Endothelial cell of umbilical vein (primary cell): ENCODE data around the gene FAM163A. TPM values are rescaled to one million over a fixed set of nuclear protein-coding genes. Genes with fewer than 3 reads are reported as not detected.

Experiments
- BruUV-seq: library from RNA; stranded (reverse); fragments of 400-500 nt; replicated peaks from 2 replicates; lab custom pipeline; 2021; lab: Mats Ljungman, UMichigan
- CTCF ChIA-PET: fragments of 300-600, 350-600 bp; sonication (Branson Sonifier 250); formaldehyde crosslinking; loops from one replicate; lab custom pipeline; 2021; ENCODE audit warnings: antibody characterized with exemption, inconsistent platforms; lab: Charles Lee
- POLR2A ChIA-PET: fragments of 300-600, 350-600 bp; sonication (Branson Sonifier 250); formaldehyde crosslinking; loops from one replicate; lab custom pipeline; 2021; ENCODE audit warnings: antibody characterized with exemption, inconsistent platforms; lab: Charles Lee
- DNase-seq: peaks from one replicate; pipeline ENCODE4 v3.0.0-alpha.2; 2011; ENCODE audit warnings: low read depth, low spot score
- FAIRE-seq: peaks from 2 replicates; lab custom pipeline; 2011; peaks lifted over from hg19 to GRCh38; lab: Jason Lieb, UNC
- H2AFZ ChIP-seq: 2 replicates; pipeline ENCODE4 v1.6.0; 2012; ENCODE audit warnings: low read depth, low read length, control low read depth, inconsistent platforms
- H3K27ac ChIP-seq: 2 replicates; pipeline ENCODE4 v1.5.1; 2011; ENCODE audit warnings: low read depth, mild to moderate bottlenecking, control low read depth, low read length, moderate library complexity; ENCODE audit not compliant: insufficient read depth
- H3K27me3 ChIP-seq, 2 experiments: 2 replicates each; pipeline versions ENCODE4 v1.6.0 to v1.6.1; 2011; ENCODE audit warnings: low read length in 2 of 2, mixed read lengths in 1 of 2; ENCODE audit not compliant: control insufficient read depth in 2 of 2, insufficient read depth in 2 of 2
- H3K36me3 ChIP-seq, 2 experiments: 2 replicates in 1 of 2; 3 replicates in 1 of 2; pipeline ENCODE4 v1.5.1; 2011; ENCODE audit warnings: low read length in 2 of 2, mild to moderate bottlenecking in 1 of 2, moderate library complexity in 1 of 2; ENCODE audit not compliant: control insufficient read depth in 2 of 2, insufficient read depth in 2 of 2; ENCODE audit errors: extremely low read depth in 1 of 2
- H3K4me1 ChIP-seq: 3 replicates; pipeline ENCODE4 v1.5.1; 2011; ENCODE audit warnings: mild to moderate bottlenecking, low read length; ENCODE audit not compliant: control insufficient read depth, insufficient read depth; ENCODE audit errors: extremely low read depth
- H3K4me2 ChIP-seq: 2 replicates; pipeline ENCODE4 v1.6.1; 2011; ENCODE audit warnings: low read length, control low read depth, mixed read lengths; ENCODE audit not compliant: insufficient read depth
- H3K4me3 ChIP-seq, 3 experiments: fragments of 200-600 bp in 1 of 3; sonication (generic), shearing (Covaris generic) in 1 of 3; replicated peaks in 1 of 3; 2 replicates each; pipeline ENCODE4 v1.5.1; 2011 to 2016; ENCODE audit warnings: control low read depth in 3 of 3, low read length in 3 of 3, mild to moderate bottlenecking in 2 of 3, inconsistent platforms in 1 of 3, low read depth in 1 of 3, moderate library complexity in 1 of 3; ENCODE audit not compliant: insufficient read depth in 1 of 3
- H3K79me2 ChIP-seq: 2 replicates; pipeline ENCODE4 v1.6.0; 2012; ENCODE audit warnings: low read length, inconsistent platforms; ENCODE audit not compliant: control insufficient read depth, insufficient read depth
- H3K9ac ChIP-seq: replicated peaks from 2 replicates; pipeline ENCODE3; 2011; ENCODE audit warnings: low read length, control low read depth; ENCODE audit not compliant: insufficient read depth; ENCODE audit errors: extremely low read depth
- H3K9me1 ChIP-seq: replicated peaks from 3 replicates; pipeline ENCODE4 v1.6.0; 2011; ENCODE audit warnings: mild to moderate bottlenecking, low read length; ENCODE audit not compliant: control insufficient read depth, insufficient read depth; ENCODE audit errors: extremely low read depth
- H3K9me3 ChIP-seq: replicated peaks from 2 replicates; pipeline ENCODE4 v1.5.1; 2012; ENCODE audit warnings: low read length, inconsistent platforms; ENCODE audit not compliant: control insufficient read depth, insufficient read depth
- H4K20me1 ChIP-seq: replicated peaks from 2 replicates; pipeline ENCODE3; 2011; ENCODE audit warnings: mild to moderate bottlenecking, low read length; ENCODE audit not compliant: control insufficient read depth, insufficient read depth; ENCODE audit errors: extremely low read depth
- CTCF ChIP-seq, 2 donors: IDR thresholded peaks; 1 replicate in 1 of 2; 2 replicates in 1 of 2; pipeline ENCODE4 v1.5.1; 2011; ENCODE audit warnings: low read length in 2 of 2, mild to moderate bottlenecking in 2 of 2, moderate library complexity in 2 of 2, control low read depth in 1 of 2, inconsistent platforms in 1 of 2, low read depth in 1 of 2; ENCODE audit not compliant: insufficient read depth in 1 of 2; ENCODE audit errors: extremely low read depth in 1 of 2
- EZH2 ChIP-seq: IDR thresholded peaks from 2 replicates; pipeline ENCODE4 v1.6.1; 2012; ENCODE audit warnings: borderline replicate concordance, low read depth, mild to moderate bottlenecking, moderate library complexity, low read length, inconsistent platforms; ENCODE audit not compliant: severe bottlenecking
- FOS ChIP-seq: IDR thresholded peaks from 2 replicates; pipeline ENCODE4 v1.6.1; 2011; ENCODE audit warnings: mild to moderate bottlenecking, low read length, moderate library complexity, borderline replicate concordance; ENCODE audit not compliant: insufficient read depth
- GATA2 ChIP-seq: IDR thresholded peaks from 2 replicates; pipeline ENCODE4 v1.7.0; 2011; ENCODE audit warnings: low read depth, mild to moderate bottlenecking, moderate library complexity, mixed read lengths, low read length; ENCODE audit not compliant: insufficient read length, insufficient read depth
- JUN ChIP-seq: IDR thresholded peaks from 2 replicates; pipeline ENCODE4 v1.6.1; 2011; ENCODE audit warnings: borderline replicate concordance, low read depth; ENCODE audit not compliant: insufficient read length, insufficient read depth
- MAX ChIP-seq: IDR thresholded peaks from 2 replicates; pipeline ENCODE4 v1.6.1; 2011; ENCODE audit not compliant: insufficient read depth, insufficient read length
- MYC ChIP-seq: IDR thresholded peaks from one replicate; pipeline ENCODE4 v1.6.1; 2011; ENCODE audit warnings: mild to moderate bottlenecking, low read depth, low read length
- POLR2A ChIP-seq: IDR thresholded peaks from 2 replicates; pipeline ENCODE4 v1.6.1; 2012; ENCODE audit warnings: low read depth, mild to moderate bottlenecking, control low read depth, low read length
- POLR2AphosphoS5 ChIP-seq: IDR thresholded peaks from 2 replicates; pipeline ENCODE4 v1.6.1; 2012; ENCODE audit warnings: low read depth, mild to moderate bottlenecking, control low read depth, low read length, moderate library complexity; ENCODE audit not compliant: insufficient read depth
- dilution Hi-C: fragments of 300-500 bp; cut with MboI; formaldehyde crosslinking; loops from one replicate; pipeline ENCODE4 v1.15.0; 2019; ENCODE audit warnings: low sequenced_read_pairs; ENCODE audit not compliant: extremely low pct_ligation_motif_present
- intact Hi-C: fragments of 100-400 bp; cut with micrococcal nuclease; formaldehyde crosslinking; loops from one replicate; pipeline ENCODE4 v1.10.0; 2022
- polyA plus RNA-seq, 4 experiments: library from polyadenylated mRNA; depleted of rRNA in 3 of 4; stranded (reverse) in 3 of 4; unstranded in 1 of 4; fragments of >200 nt; gene quantifications; 2 replicates each; pipeline versions ENCODE4 v1.2.1 to v1.2.3, GENCODE V29; 2011 to 2012; ENCODE audit warnings: missing spikeins in 1 of 4
- total RNA-seq: library from RNA; stranded (reverse); gene quantifications from 2 replicates; pipeline ENCODE4 v1.2.3, GENCODE V29; 2021

Gene FAM163A
- total and polyA plus RNA-seq, 2 donors (not counting 3 experiments of a cell fraction or from before 2014, with no cell fraction given) = not detected

- TF ChIP-seq JUN (no peak), GATA2 (no peak), MAX (no peak), CTCF (IDR thresholded peaks at IDR 0.05; ENCODE audit: extremely low read depth in 1 of 2, insufficient read depth in 1 of 2, low read depth in 1 of 2, low read length in 2 of 2) (no peak), FOS (no peak), MYC (no peak), EZH2 (no peak), POLR2A (no peak), POLR2AphosphoS5 (no peak)
- no peak overlapping the region for H3K9ac ChIP-seq
- H3K27ac ChIP-seq = no peak overlapping the region
- ChIA-PET CTCF (interaction anchor here (1.3 to 2.3 kb wide), 4 partner anchors 11 to 41 kb away, joined by 3 to 8 read pairs (median 5); no protein-coding TSS in a partner anchor), POLR2A (no interaction called here)
- no peak for DNase-seq
- FAIRE-seq = no peak
- H3K4me1 ChIP-seq = no peaks in the 10 kb centered on the region
- H3K4me2 ChIP-seq = no peak overlapping the region
- dilution Hi-C loops (no loop called here), intact Hi-C loops (no loop called here)
- no TSS peak for BruUV-seq
- H3K9me3 ChIP-seq = no peaks in the 10 kb centered on the region
- no peaks in the 10 kb centered on the region for H3K9me1 ChIP-seq
- no peaks in the 10 kb centered on the region for H4K20me1 ChIP-seq
- no peaks in the 10 kb centered on the region for H3K36me3 ChIP-seq
- peaks cover 0 to 3% of the 10 kb centered on the region in 2 experiments for H3K27me3 ChIP-seq
- H2AFZ ChIP-seq = no peak overlapping the region
- H3K79me2 ChIP-seq = no peaks in the 10 kb centered on the region
- no peak overlapping the region for H3K4me3 ChIP-seq
Observed at GRCh38 chr1:179774000-179774399, 30.9 kb downstream of the FAM163A start.
